Body of pancreas (tissue), 4 donors: ENCODE results near the gene RFK. TPM values are rescaled to one million over a fixed set of nuclear protein-coding genes. Genes with fewer than 3 reads are reported as not detected.

Experiments used
- ATAC-seq: fragments of 150-250 bp; one replicate; pipeline ENCODE4 v1.9.1; 2016
- DNase-seq, 4 donors: peaks; one replicate each; pipeline ENCODE4 v3.0.0-alpha.2; 2019
- H3K27ac ChIP-seq, 4 donors: fragments of 200-600 bp; sonication (generic); 1 replicate in 3 of 4; 2 replicates in 1 of 4; pipeline versions ENCODE4 v1.5.1 to v1.6.1; 2016 to 2019; ENCODE audit warnings: mild to moderate bottlenecking in 1 of 4, mixed read lengths in 1 of 4, moderate library complexity in 1 of 4
- H3K27me3 ChIP-seq, 2 donors: fragments of 200-600 bp; sonication (generic); one replicate each; pipeline ENCODE4 v1.6.0; 2016; ENCODE audit warnings: mild to moderate bottlenecking in 1 of 2
- H3K36me3 ChIP-seq, 2 donors: fragments of 200-600 bp; sonication (generic); replicated peaks in 1 of 2; 2 replicates each; pipeline ENCODE4 v1.5.1; 2016; ENCODE audit warnings: low read depth in 2 of 2; ENCODE audit not compliant: insufficient read depth in 1 of 2
- H3K4me1 ChIP-seq: fragments of 200-600 bp; sonication (generic); one replicate; pipeline ENCODE4 v1.6.0; 2016
- H3K4me3 ChIP-seq, 2 donors: fragments of 200-600 bp; sonication (generic); 1 replicate in 1 of 2; 2 replicates in 1 of 2; pipeline ENCODE4 v1.5.1; 2016 to 2019
- H3K9me3 ChIP-seq, 3 donors: fragments of 200-600 bp; sonication (generic); 1 replicate in 2 of 3; 2 replicates in 1 of 3; pipeline ENCODE4 v1.5.1; 2016
- POLR2A ChIP-seq, 3 donors: fragments of 450-650 bp; IDR thresholded peaks; one replicate each; pipeline ENCODE4 v1.6.1; 2016; ENCODE audit warnings: antibody characterized with exemption in 3 of 3, mild to moderate bottlenecking in 2 of 3
- WGBS, 2 donors: methylation state at CpG; one replicate each; pipeline ENCODE4 v1.1.5; 2017; 5-methylcytosine and 5-hydroxymethylcytosine counted together
- intact Hi-C: fragments of 100-400 bp; cut with DNase I; formaldehyde crosslinking; loops from one replicate; pipeline ENCODE4 v1.15.1; 2023
- total RNA-seq, 2 donors: library from RNA; depleted of rRNA; stranded (reverse); fragments of >200 nt; gene quantifications; one replicate each; pipeline ENCODE4 v1.1.0, GENCODE V29; 2016
- TF ChIP-seq, protein P1 (sequence below), 7 experiments: fragments of 450-650 bp in 4 of 7; fragments of 200-600 bp in 3 of 7; sonication (generic) in 3 of 7; IDR thresholded peaks; one replicate each; pipeline ENCODE4 v1.5.1; 2016 to 2019; ENCODE audit warnings: antibody characterized with exemption in 7 of 7

The RFK gene
- total RNA-seq, 2 donors from 2014 or later, result 7.6 to 13.0 TPM

DNA sequence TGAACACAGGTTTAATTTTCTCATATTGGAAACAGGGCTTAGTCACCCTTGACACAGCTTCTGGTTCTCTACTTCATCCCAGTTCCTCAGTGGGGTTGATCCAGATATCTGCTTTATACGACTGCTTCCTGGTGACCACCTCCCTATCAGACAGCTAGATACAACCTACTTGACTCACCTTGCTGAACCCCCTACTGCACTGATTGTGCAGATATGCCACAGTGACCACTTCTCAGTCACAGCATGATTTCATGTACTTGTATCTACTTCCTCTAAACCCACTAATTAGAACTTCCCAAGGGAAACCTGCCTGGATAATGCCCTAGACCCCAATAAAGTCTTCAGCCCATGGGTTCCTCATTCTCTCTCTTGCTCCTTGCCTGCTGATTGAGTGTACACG, 18.4 kb upstream of the RFK start:
- WGBS, 2 donors, result 62 to 65% methylated on average over 2 of the region's 2 CpGs
- no peaks in the 10 kb centered on the region for H3K36me3 ChIP-seq
- DNase-seq (no peak), ATAC-seq (no peak)
- intact Hi-C loops, result no loop called here
- peaks cover 21% of the 10 kb centered on the region for H3K4me1 ChIP-seq
- TF ChIP-seq, protein P1, sequence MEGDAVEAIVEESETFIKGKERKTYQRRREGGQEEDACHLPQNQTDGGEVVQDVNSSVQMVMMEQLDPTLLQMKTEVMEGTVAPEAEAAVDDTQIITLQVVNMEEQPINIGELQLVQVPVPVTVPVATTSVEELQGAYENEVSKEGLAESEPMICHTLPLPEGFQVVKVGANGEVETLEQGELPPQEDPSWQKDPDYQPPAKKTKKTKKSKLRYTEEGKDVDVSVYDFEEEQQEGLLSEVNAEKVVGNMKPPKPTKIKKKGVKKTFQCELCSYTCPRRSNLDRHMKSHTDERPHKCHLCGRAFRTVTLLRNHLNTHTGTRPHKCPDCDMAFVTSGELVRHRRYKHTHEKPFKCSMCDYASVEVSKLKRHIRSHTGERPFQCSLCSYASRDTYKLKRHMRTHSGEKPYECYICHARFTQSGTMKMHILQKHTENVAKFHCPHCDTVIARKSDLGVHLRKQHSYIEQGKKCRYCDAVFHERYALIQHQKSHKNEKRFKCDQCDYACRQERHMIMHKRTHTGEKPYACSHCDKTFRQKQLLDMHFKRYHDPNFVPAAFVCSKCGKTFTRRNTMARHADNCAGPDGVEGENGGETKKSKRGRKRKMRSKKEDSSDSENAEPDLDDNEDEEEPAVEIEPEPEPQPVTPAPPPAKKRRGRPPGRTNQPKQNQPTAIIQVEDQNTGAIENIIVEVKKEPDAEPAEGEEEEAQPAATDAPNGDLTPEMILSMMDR (IDR thresholded peaks at IDR 0.05), result no peak
- TF ChIP-seq POLR2A (IDR thresholded peaks at IDR 0.05), result no peak
- H3K27me3 ChIP-seq, result no peaks in the 10 kb centered on the region
- no peak overlapping the region for H3K27ac ChIP-seq
- no peaks in the 10 kb centered on the region for H3K9me3 ChIP-seq
- H3K4me3 ChIP-seq, result no peak overlapping the region

DNA sequence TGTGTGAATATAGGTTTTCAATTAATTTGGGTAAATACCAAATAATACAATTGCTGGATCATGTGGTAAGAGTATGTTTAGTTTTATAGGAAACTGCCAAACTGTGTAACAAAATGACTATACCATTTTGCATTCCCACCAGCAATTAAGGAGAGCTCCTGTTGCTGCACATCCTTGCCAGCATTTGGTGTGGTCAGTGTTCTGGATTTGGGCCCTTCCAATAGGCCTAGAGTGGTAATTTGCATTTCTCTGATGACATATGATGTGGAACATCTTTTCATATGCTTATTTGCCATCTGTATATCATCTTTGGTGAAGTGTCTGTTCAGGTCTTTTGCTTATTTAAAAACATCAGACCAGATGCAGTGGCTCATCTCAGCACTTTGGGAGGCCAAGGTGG, 11.6 kb upstream of the RFK start:
- H3K9me3 ChIP-seq, result no peaks in the 10 kb centered on the region
- TF ChIP-seq, protein P1 (IDR thresholded peaks at IDR 0.05), result no peak
- no peak for TF ChIP-seq POLR2A (IDR thresholded peaks at IDR 0.05)
- no peak overlapping the region for H3K27ac ChIP-seq
- H3K27me3 ChIP-seq, result no peaks in the 10 kb centered on the region
- no peak overlapping the region for H3K4me3 ChIP-seq
- intact Hi-C loops, result no loop called here
- ATAC-seq (no peak), DNase-seq (no peak)
- H3K36me3 ChIP-seq, result no peaks in the 10 kb centered on the region
- peaks cover 6% of the 10 kb centered on the region for H3K4me1 ChIP-seq

DNA sequence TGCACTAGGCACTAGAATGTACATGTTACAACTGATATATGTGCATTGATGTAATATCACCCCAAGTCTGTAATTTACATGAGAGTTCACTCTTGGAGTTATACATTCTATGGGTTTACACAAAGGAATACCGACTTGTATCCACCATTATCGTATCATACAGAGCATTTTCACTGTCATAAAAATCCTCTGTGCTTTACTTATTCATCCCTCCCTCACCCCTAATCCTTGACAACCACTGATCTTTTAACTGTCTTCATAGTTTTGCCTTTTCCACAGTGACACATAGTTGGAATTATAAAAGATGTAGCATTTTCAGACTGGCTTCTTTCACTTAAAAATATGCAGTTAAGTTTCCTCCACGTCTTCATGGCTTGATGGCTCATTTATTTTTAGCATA, 11.1 kb upstream of the RFK start:
- TF ChIP-seq, protein P1 (IDR thresholded peaks at IDR 0.05), result no peak
- Histone ChIP-seq H3K27me3 (no peaks in the 10 kb centered on the region), H3K27ac (no peak overlapping the region), H3K36me3 (no peaks in the 10 kb centered on the region), H3K4me3 (no peak overlapping the region), H3K9me3 (no peaks in the 10 kb centered on the region), H3K4me1 (peaks cover 6% of the 10 kb centered on the region)
- no peak for DNase-seq
- no peak for ATAC-seq
- intact Hi-C loops, result no loop called here
- WGBS, 2 donors, result 72 to 79% methylated on average over 3 of the region's 3 CpGs

DNA sequence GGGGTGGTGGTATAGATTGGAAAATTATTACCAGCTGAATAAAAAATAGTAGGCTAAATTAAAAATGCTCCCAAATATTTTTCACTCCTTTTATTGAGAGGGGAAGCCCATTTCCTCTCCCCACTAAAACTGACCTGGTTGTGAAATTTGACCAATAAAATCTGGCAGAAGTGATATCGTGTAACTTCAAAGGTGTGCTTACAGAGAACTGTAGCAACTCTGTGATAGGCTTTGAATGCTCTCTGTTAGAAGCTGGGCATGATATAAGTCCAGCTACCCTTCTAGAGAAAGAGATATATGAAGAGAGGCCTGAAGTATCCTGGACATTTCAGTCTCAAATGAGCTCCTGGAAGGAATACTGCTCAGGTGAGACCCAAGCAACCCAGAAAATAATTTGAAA, 10.2 kb upstream of the RFK start:
- 43 to 55% methylated on average over 1 of the region's 1 CpG for WGBS, 2 donors

DNA sequence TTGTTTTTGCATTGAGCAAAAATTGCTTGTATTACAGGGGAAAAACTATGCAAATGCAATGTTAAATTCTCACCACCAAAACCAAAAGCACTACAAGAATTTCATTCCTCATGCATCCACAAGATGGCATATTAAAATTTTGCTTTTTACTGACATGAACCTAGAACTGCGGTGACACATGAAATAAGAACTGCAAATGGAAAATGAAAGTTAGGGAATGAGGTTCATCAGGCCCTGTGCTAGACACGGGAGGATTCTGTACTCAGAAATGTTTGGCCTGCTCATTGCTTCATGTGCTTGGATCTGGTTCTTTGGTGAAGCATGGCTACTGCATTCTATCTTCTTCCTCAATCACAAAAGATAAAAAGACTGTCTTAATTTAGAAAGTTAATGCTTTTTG, 9.1 kb upstream of the RFK start:
- TF ChIP-seq POLR2A (IDR thresholded peaks at IDR 0.05), result no peak
- TF ChIP-seq, protein P1 (IDR thresholded peaks at IDR 0.05), result peak; percentile 21 to 88 (median 73)
- H3K4me1 ChIP-seq, result peaks cover 6% of the 10 kb centered on the region
- DNase-seq (peak in 1 of 4 donors; percentile 8), ATAC-seq (peak; percentile 89)
- H3K4me3 ChIP-seq, result no peak overlapping the region
- 4 to 5% methylated on average over 2 of the region's 2 CpGs for WGBS, 2 donors
- H3K36me3 ChIP-seq, result no peaks in the 10 kb centered on the region
- H3K27ac ChIP-seq, result peak overlapping the region in 1 of 4 donors; percentile 50
- intact Hi-C loops, result no loop called here
- H3K9me3 ChIP-seq, result no peaks in the 10 kb centered on the region
- H3K27me3 ChIP-seq, result no peaks in the 10 kb centered on the region

More for the DNA sequence above, 10.2 kb upstream of the RFK start:
- Histone ChIP-seq H3K27me3 (no peaks in the 10 kb centered on the region), H3K27ac (no peak overlapping the region), H3K4me3 (no peak overlapping the region), H3K4me1 (peaks cover 6% of the 10 kb centered on the region), H3K36me3 (no peaks in the 10 kb centered on the region), H3K9me3 (no peaks in the 10 kb centered on the region)
- TF ChIP-seq POLR2A (IDR thresholded peaks at IDR 0.05), result no peak
- TF ChIP-seq, protein P1 (IDR thresholded peaks at IDR 0.05), result no peak
- DNase-seq (no peak), ATAC-seq (no peak)
- intact Hi-C loops, result no loop called here
